GM18520 (cell line): ENCODE measurements around the gene NOS1.
"Not testable (repeated sequence)": the region's sequence is repeated elsewhere in the genome, so short reads cannot be mapped to it uniquely, and the experiment has no call there.

Source experiments
- ATAC-seq: cut with Tn5 transposase; IDR thresholded peaks from one replicate; pipeline ENCODE4 v1.9.1; 2021; ENCODE audit not compliant: unreplicated experiment

NOS1 gene

DNA sequence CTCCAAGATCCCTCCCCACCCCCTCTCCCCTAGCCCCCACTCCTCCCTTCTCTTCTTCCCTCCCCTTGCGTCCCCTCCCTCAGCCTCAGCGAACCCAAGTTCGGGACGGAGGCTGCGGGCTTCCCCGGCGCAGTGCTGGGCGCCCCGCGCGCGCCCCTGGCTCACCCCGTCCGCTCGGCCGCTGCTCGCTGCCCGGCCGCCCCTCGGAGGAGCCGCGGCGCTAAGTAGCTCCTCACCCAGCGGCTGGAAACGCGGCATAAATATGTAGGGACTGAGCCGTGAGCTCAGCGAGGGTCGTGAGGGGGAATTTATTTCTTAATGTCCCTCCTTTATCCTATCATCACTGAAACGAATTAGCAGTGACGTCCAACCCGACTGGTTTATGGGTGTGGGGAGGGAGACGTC lies at the start of gene NOS1:
Gene NOS1 (minus strand): TSS at position 280 of the 405 bp plus-strand sequence. CDS start 30,557 bp downstream, outside the sequence.
- no peak for ATAC-seq

- ATAC-seq = no peak
Measured at GRCh38 chr12:117409286-117409685, 47.9 kb upstream of the NOS1 start.

- ATAC-seq = no peak
Measured at GRCh38 chr12:117408161-117408791, 46.9 kb upstream of the NOS1 start.

DNA sequence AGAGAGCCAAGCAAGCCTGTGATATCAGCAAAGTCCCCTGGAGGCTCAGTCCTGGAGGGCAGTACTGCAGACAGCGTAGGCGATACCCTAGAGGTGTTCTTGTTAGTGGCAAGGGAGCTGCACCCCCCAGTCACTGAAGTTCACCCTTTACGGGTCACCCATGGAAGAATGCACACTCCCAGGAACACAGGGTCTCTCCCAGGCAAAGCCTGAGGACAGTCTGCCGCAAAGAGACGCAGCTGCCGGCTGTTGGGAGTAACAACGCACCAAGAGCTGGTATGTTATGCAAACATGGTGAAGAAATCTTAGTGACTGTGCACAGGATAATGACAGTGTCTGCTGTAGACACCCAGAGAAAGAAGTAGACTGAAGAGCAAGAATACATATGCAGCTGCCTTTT lies 43.5 kb upstream of the NOS1 start:
- no peak for ATAC-seq

DNA sequence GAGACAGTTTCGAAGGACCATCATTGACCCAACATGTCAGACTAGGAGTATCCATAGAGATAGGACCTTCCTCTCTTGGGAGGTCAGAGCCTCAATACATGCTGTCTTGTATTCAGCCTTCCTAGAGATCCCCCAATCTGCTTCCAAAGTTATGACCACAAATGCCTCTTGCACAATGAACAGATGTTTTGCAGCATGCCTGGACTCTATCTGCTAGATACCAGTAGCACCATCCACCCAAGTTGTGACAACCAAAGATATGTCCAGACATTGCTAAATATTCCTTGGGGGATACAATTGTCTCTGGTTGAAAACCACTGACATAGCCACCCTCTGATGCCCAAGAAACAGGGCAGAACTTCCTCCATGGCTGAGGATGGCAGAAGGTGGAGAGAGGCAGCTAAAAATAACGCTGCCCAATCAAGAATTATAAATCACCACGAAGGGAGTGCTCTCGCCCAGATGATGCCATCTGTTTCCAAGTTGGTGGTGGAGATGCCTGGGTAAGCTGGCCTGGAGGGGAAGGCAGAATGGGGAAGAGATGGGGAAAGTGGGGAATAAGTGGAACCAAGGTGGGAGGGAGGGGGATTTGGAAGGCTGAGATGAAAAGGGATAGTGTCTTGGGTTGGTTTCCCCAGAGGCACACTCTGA lies 42.9 kb upstream of the NOS1 start:
- ATAC-seq = no peak

DNA sequence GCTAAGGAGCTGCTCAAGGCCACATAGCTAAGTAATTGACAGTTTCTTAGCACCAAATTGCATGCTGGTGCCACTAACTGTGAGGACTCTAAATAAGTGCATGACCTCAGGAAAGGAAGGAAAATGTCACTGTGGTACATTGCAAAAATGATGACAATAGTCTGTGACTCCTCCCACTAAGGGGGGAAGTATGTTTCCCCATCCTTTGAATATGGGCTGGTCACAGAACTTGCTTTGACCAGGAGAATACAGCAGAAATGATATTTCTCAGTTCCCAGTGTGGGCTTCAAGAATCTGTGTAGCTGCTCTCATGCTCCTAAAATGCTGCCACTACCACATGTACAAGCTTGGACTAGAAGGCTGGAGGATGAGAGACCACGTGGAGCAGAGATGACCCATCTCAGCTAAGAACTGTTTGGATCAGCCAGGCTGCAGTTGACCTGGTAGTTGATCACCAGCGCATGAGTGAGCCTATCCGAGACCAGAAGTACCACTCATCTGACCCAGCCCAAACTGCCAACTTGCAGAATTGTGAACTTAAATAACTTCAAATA lies 42.2 kb upstream of the NOS1 start:
- ATAC-seq = no peak

- ATAC-seq = no peak
Measured at GRCh38 chr12:117402363-117402762, 40.9 kb upstream of the NOS1 start.

DNA sequence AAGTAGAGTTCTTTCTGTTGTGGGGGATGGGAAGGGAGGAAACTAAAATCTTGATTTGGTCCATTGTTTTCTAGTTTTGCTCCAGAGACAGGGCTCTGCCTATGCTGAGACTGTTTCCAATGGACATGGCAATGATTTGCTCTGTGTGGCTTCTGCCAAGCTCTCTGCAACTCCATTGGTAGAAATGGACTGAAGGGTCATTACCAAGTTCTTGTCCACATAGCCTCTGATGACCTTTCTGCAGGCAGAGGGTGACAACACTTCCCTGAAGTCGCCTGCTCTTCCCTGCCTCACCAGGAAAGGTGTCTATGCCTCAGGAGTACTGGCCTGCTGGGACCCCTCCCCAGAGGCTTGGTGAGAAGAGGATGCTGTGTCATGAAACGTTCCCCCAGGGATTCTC lies 39.5 kb upstream of the NOS1 start:
- no peak for ATAC-seq

DNA sequence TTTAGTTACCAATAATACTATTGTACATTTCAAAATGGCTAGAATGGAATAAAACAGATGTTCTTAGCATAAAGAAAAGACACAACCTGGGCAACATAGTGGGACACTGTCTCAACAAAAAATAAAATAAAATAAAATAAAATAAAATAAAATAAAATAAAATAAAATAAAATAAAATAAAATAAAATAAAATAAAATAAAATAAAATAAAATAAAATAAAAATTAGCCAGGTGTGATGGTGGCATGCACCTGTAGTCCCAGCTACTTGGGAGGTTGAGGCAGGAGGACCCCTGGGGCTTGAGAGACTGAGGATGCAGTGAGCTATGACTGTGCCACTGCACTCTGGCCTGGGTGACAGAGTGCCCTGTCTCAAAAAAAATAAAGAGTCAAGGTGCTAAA lies 37.1 kb upstream of the NOS1 start:
- not testable (repeated sequence) for ATAC-seq

GRCh38 chr12:117395766-117396165 lies 34.3 kb upstream of the NOS1 start:
- no peak for ATAC-seq

GRCh38 chr12:117394491-117394890 lies 33.1 kb upstream of the NOS1 start:
- ATAC-seq = no peak

GRCh38 chr12:117393656-117394055 lies 32.2 kb upstream of the NOS1 start:
- no peak for ATAC-seq

DNA sequence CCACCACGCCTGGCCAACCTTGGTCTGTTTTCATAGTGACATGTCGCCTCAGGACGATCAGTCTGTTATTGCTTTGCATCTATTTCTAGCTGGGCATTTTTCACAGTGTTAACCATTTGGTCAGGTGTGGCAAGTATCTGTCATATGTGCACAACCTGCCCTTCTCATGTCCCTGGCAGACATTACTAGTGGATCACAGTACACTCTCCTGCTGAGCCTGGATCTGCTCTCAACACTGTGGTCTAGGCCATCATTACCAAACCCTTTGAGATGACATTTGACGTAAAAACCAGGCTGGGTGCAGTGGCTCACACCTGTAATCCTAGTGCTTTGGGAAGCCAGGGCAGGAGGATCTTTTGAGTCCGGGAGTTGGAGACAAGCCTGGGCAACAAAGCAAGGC lies 29.4 kb upstream of the NOS1 start:
- no peak for ATAC-seq

GRCh38 chr12:117388951-117389446 lies 27.6 kb upstream of the NOS1 start:
- ATAC-seq = no peak

- no peak for ATAC-seq
Measured at GRCh38 chr12:117387832-117388231, 26.4 kb upstream of the NOS1 start.

- ATAC-seq = no peak
Measured at GRCh38 chr12:117384735-117385134, 23.3 kb upstream of the NOS1 start.

DNA sequence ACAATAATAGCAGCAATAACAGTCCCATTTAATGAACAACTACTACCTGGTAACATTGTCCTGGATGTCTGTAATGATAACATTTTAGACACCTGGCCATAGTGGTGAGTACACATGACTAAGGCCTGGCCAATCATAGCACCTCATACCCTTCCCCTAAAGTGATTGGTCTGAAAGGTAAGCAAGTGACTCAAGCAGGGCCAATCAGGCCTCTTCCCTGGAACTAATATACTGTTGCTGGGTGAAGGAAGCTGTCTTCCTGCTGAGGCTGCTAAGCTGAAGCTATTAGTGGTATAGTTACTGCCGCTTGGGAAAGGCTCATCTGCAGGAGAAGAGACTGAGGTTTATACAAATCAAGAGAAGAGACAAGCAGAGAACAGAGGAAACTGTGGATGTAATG lies 18.7 kb upstream of the NOS1 start:
- no peak for ATAC-seq

GRCh38 chr12:117377758-117378157 lies 16.3 kb upstream of the NOS1 start:
- ATAC-seq = no peak

GRCh38 chr12:117370588-117370987 lies 9.2 kb upstream of the NOS1 start:
- ATAC-seq = no peak

- not testable (repeated sequence) for ATAC-seq
Measured at GRCh38 chr12:117370000-117370399, 8.6 kb upstream of the NOS1 start.

DNA sequence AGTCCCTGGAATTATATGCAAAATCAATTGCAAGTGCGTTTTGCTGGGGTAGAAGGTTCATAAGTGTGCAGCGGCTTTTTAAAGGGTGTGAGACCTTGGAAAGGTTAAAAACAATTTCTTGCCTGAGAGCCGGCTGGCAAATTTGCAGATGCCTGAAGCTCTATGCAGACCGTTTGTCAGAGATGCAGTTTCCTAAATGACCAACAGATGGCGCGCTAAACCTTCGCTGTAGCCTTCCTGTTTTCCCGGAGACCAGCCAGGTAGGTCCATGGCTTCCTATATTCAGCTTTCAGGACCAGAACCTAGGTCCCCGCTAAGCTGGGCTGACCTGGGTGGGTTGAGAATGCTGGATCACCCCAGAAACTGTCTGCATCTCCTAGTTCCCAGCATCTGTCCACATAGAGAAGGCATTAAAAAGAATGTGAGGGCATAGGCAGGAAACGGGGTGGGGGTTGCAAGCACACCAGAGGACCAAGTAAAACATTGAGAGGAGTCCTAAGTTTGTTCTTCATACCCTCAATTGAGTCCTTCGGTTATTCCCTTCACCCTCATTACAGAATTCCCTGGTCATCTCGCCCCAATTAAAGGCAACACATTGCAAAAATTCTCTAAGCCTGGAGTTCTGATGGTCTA lies 5.7 kb upstream of the NOS1 start:
- ATAC-seq = no peak

GRCh38 chr12:117365049-117365616 lies 3.7 kb upstream of the NOS1 start:
- no peak for ATAC-seq
